Neuron (in vitro differentiated cells): ENCODE measurements around the gene COL5A1.

ENCODE experiments used
- H2AFZ ChIP-seq: one replicate; pipeline ENCODE4 v1.6.1; 2013; ENCODE audit warnings: low read depth, mild to moderate bottlenecking, inconsistent platforms, low read length, moderate library complexity
- H3K27me3 ChIP-seq: one replicate; pipeline ENCODE4 v1.6.1; 2013; ENCODE audit warnings: low read length; ENCODE audit not compliant: insufficient read depth
- H3K36me3 ChIP-seq: one replicate; pipeline ENCODE4 v1.6.1; 2013; ENCODE audit warnings: low read length; ENCODE audit not compliant: insufficient read depth
- H3K4me1 ChIP-seq: one replicate; pipeline ENCODE4 v1.6.1; 2013; ENCODE audit warnings: low read length; ENCODE audit not compliant: insufficient read depth
- H3K4me3 ChIP-seq: 2 replicates; pipeline ENCODE4 v1.5.1; 2013; ENCODE audit warnings: mild to moderate bottlenecking, low read length, moderate library complexity
- H3K9me3 ChIP-seq: one replicate; pipeline ENCODE4 v1.6.1; 2013; ENCODE audit warnings: low read length

COL5A1 gene

GRCh38 chr9:134653259-134654009, 11.8 kb downstream of the COL5A1 start:
- Histone ChIP-seq H3K27me3 (no peaks in the 10 kb centered on the region), H2AFZ (no peak overlapping the region), H3K9me3 (no peaks in the 10 kb centered on the region), H3K4me3 (no peak overlapping the region), H3K36me3 (no peaks in the 10 kb centered on the region), H3K4me1 (no peaks in the 10 kb centered on the region)

- Histone ChIP-seq H3K27me3 (no peaks in the 10 kb centered on the region), H2AFZ (no peak overlapping the region), H3K36me3 (no peaks in the 10 kb centered on the region), H3K9me3 (no peaks in the 10 kb centered on the region), H3K4me3 (no peak overlapping the region), H3K4me1 (no peaks in the 10 kb centered on the region)
Measured at GRCh38 chr9:134655101-134655500, 13.5 kb downstream of the COL5A1 start.

GRCh38 chr9:134655586-134656333, 14.2 kb downstream of the COL5A1 start:
- H3K4me3 ChIP-seq, result no peak overlapping the region
- H2AFZ ChIP-seq, result no peak overlapping the region
- no peaks in the 10 kb centered on the region for H3K27me3 ChIP-seq
- H3K36me3 ChIP-seq, result no peaks in the 10 kb centered on the region
- H3K4me1 ChIP-seq, result no peaks in the 10 kb centered on the region
- H3K9me3 ChIP-seq, result peaks cover 4% of the 10 kb centered on the region

GRCh38 chr9:134656334-134657006, 14.9 kb downstream of the COL5A1 start:
- Histone ChIP-seq H2AFZ (no peak overlapping the region), H3K27me3 (no peaks in the 10 kb centered on the region), H3K9me3 (peaks cover 6% of the 10 kb centered on the region), H3K36me3 (no peaks in the 10 kb centered on the region), H3K4me1 (no peaks in the 10 kb centered on the region), H3K4me3 (no peak overlapping the region)

GRCh38 chr9:134657666-134658377, 16.2 kb downstream of the COL5A1 start:
- Histone ChIP-seq H2AFZ (no peak overlapping the region), H3K9me3 (peaks cover 9% of the 10 kb centered on the region), H3K4me1 (no peaks in the 10 kb centered on the region), H3K4me3 (no peak overlapping the region), H3K27me3 (no peaks in the 10 kb centered on the region), H3K36me3 (no peaks in the 10 kb centered on the region)

GRCh38 chr9:134658378-134658955, 16.9 kb downstream of the COL5A1 start:
- Histone ChIP-seq H3K27me3 (no peaks in the 10 kb centered on the region), H2AFZ (no peak overlapping the region), H3K36me3 (no peaks in the 10 kb centered on the region), H3K4me3 (no peak overlapping the region), H3K4me1 (no peaks in the 10 kb centered on the region), H3K9me3 (peaks cover 9% of the 10 kb centered on the region)

GRCh38 chr9:134659688-134660131, 18.1 kb downstream of the COL5A1 start:
- Histone ChIP-seq H3K4me1 (no peaks in the 10 kb centered on the region), H3K27me3 (no peaks in the 10 kb centered on the region), H3K9me3 (peaks cover 9% of the 10 kb centered on the region), H2AFZ (no peak overlapping the region), H3K4me3 (no peak overlapping the region), H3K36me3 (no peaks in the 10 kb centered on the region)

- no peaks in the 10 kb centered on the region for H3K36me3 ChIP-seq
- peaks cover 9% of the 10 kb centered on the region for H3K9me3 ChIP-seq
- H2AFZ ChIP-seq, result no peak overlapping the region
- H3K27me3 ChIP-seq, result no peaks in the 10 kb centered on the region
- no peak overlapping the region for H3K4me3 ChIP-seq
- H3K4me1 ChIP-seq, result no peaks in the 10 kb centered on the region
Measured at GRCh38 chr9:134660407-134660806, 18.8 kb downstream of the COL5A1 start.

- Histone ChIP-seq H3K4me3 (no peak overlapping the region), H3K27me3 (no peaks in the 10 kb centered on the region), H3K4me1 (no peaks in the 10 kb centered on the region), H2AFZ (no peak overlapping the region), H3K9me3 (peaks cover 9% of the 10 kb centered on the region), H3K36me3 (no peaks in the 10 kb centered on the region)
Measured at GRCh38 chr9:134661299-134661698, 19.7 kb downstream of the COL5A1 start.

- peaks cover 9% of the 10 kb centered on the region for H3K9me3 ChIP-seq
- H3K4me3 ChIP-seq, result no peak overlapping the region
- H3K4me1 ChIP-seq, result no peaks in the 10 kb centered on the region
- H3K36me3 ChIP-seq, result no peaks in the 10 kb centered on the region
- no peak overlapping the region for H2AFZ ChIP-seq
- no peaks in the 10 kb centered on the region for H3K27me3 ChIP-seq
Measured at GRCh38 chr9:134661791-134662142, 20.2 kb downstream of the COL5A1 start.

- Histone ChIP-seq H2AFZ (no peak overlapping the region), H3K36me3 (no peaks in the 10 kb centered on the region), H3K4me1 (no peaks in the 10 kb centered on the region)
Measured at GRCh38 chr9:134662143-134662876, 20.7 kb downstream of the COL5A1 start.

GRCh38 chr9:134663084-134663483, 21.5 kb downstream of the COL5A1 start:
- no peaks in the 10 kb centered on the region for H3K27me3 ChIP-seq
- no peaks in the 10 kb centered on the region for H3K4me1 ChIP-seq
- no peak overlapping the region for H2AFZ ChIP-seq
- H3K36me3 ChIP-seq, result no peaks in the 10 kb centered on the region
- no peak overlapping the region for H3K4me3 ChIP-seq
- peaks cover 9% of the 10 kb centered on the region for H3K9me3 ChIP-seq

More at GRCh38 chr9:134662143-134662876, 20.7 kb downstream of the COL5A1 start:
- no peak overlapping the region for H3K4me3 ChIP-seq
- peaks cover 9% of the 10 kb centered on the region for H3K9me3 ChIP-seq
- H3K27me3 ChIP-seq, result no peaks in the 10 kb centered on the region
